Suprapubic skin (tissue), 4 donors: ENCODE data around the gene ALDH3B2. TPM values are rescaled to one million over a fixed set of nuclear protein-coding genes. Genes with fewer than 3 reads are reported as not detected.
"Not testable (repeated sequence)": the region's sequence is repeated elsewhere in the genome, so short reads cannot be mapped to it uniquely, and the experiment has no call there.

Source experiments
- DNase-seq, 2 donors: peaks; one replicate each; pipeline ENCODE4 v3.0.0-alpha.2; 2019; ENCODE audit warnings: low spot score in 2 of 2
- H3K27ac ChIP-seq: fragments of 200-600 bp; sonication (generic); one replicate; pipeline ENCODE4 v1.5.1; 2019
- H3K27me3 ChIP-seq: fragments of 200-600 bp; sonication (generic); one replicate; pipeline ENCODE4 v1.5.1; 2019
- H3K36me3 ChIP-seq: fragments of 200-600 bp; sonication (generic); one replicate; pipeline ENCODE4 v1.5.1; 2019
- H3K4me1 ChIP-seq: fragments of 200-600 bp; sonication (generic); one replicate; pipeline ENCODE4 v1.5.1; 2019
- H3K4me3 ChIP-seq: fragments of 200-600 bp; sonication (generic); one replicate; pipeline ENCODE4 v1.5.1; 2019; ENCODE audit warnings: mild to moderate bottlenecking
- H3K9me3 ChIP-seq: fragments of 200-600 bp; sonication (generic); one replicate; pipeline ENCODE4 v1.5.1; 2019
- CTCF ChIP-seq, 2 donors: fragments of 200-600 bp in 1 of 2; fragments of 450-650 bp in 1 of 2; sonication (generic) in 1 of 2; IDR thresholded peaks; one replicate each; pipeline ENCODE4 v1.5.1; 2016 to 2019; ENCODE audit warnings: antibody characterized with exemption in 2 of 2, mild to moderate bottlenecking in 1 of 2, moderate library complexity in 1 of 2
- EP300 ChIP-seq: sonication (generic); formaldehyde crosslinking; IDR thresholded peaks from one replicate; pipeline ENCODE4 v1.6.1; 2017; ENCODE audit warnings: antibody characterized with exemption
- POLR2A ChIP-seq, 2 donors: fragments of 450-650 bp; IDR thresholded peaks; one replicate each; pipeline ENCODE4 v1.6.1; 2017; ENCODE audit warnings: antibody characterized with exemption in 2 of 2, mild to moderate bottlenecking in 2 of 2, moderate library complexity in 2 of 2
- POLR2AphosphoS5 ChIP-seq, 3 donors: sonication (generic); formaldehyde crosslinking; IDR thresholded peaks; one replicate each; pipeline ENCODE4 v1.6.1; 2017; ENCODE audit warnings: antibody characterized with exemption in 3 of 3
- WGBS: methylation state at CpG from one replicate; pipeline ENCODE4 v1.1.5; 2018; 5-methylcytosine and 5-hydroxymethylcytosine counted together
- total RNA-seq, 4 donors: library from RNA; depleted of rRNA; stranded (reverse); fragments of >200 nt; gene quantifications; one replicate each; pipeline ENCODE4 v1.1.0, GENCODE V29; 2016

Gene ALDH3B2
- total RNA-seq: 100 to 1,000 TPM in 2 of 4 donors, 10 to 100 TPM in 2; 90.0 to 176 (median 105) TPM

GRCh38 chr11:67674442-67674871 is at the start of gene ALDH3B2:
Gene ALDH3B2, minus strand, starts transcription at chr11:67674623. Its CDS starts 7,688 bp downstream, at chr11:67666935.
- Histone ChIP-seq H3K36me3 (no peaks in the 10 kb centered on the region), H3K27ac (peak within 1 kb of the TSS; percentile 86), H3K9me3 (no peaks in the 10 kb centered on the region), H3K4me3 (peak within 1 kb of the TSS; percentile 41), H3K4me1 (peaks cover 22% of the 10 kb centered on the region), H3K27me3 (peaks cover 20% of the 10 kb centered on the region)
- DNase-seq: peak; percentile 81 to 86
- TF ChIP-seq POLR2A (IDR thresholded peaks at IDR 0.05) (no peak), CTCF (IDR thresholded peaks at IDR 0.05) (no peak), POLR2AphosphoS5 (IDR thresholded peaks at IDR 0.05) (peak; percentile 26 to 97 (median 97)), EP300 (no peak)
- WGBS: 49% methylated on average over 7 of the region's 8 CpGs

GRCh38 chr11:67723036-67723435 is 48.6 kb upstream of the ALDH3B2 start:
- H3K9me3 ChIP-seq, H3K4me1 ChIP-seq, H3K27me3 ChIP-seq, H3K4me3 ChIP-seq, H3K36me3 ChIP-seq, H3K27ac ChIP-seq, DNase-seq: not testable (repeated sequence)
- 82% methylated on average over 9 of the region's 9 CpGs for WGBS

- not testable (repeated sequence) for H3K4me3 ChIP-seq, DNase-seq, H3K27me3 ChIP-seq, H3K4me1 ChIP-seq, H3K36me3 ChIP-seq, H3K27ac ChIP-seq, H3K9me3 ChIP-seq
- 77% methylated on average over 7 of the region's 7 CpGs for WGBS
Observed at GRCh38 chr11:67716226-67716625, 41.8 kb upstream of the ALDH3B2 start.

GRCh38 chr11:67715801-67716200 is 41.4 kb upstream of the ALDH3B2 start:
- not testable (repeated sequence) for DNase-seq, H3K27ac ChIP-seq, H3K4me3 ChIP-seq, H3K9me3 ChIP-seq, H3K27me3 ChIP-seq, H3K4me1 ChIP-seq, H3K36me3 ChIP-seq
- WGBS: no CpG with 5 or more reads among the region's 17 CpGs

GRCh38 chr11:67713892-67714509 is 39.6 kb upstream of the ALDH3B2 start:
- not testable (repeated sequence) for H3K4me1 ChIP-seq

GRCh38 chr11:67711676-67712075 is 37.3 kb upstream of the ALDH3B2 start:
- no CpG with 5 or more reads among the region's 46 CpGs for WGBS
- not testable (repeated sequence) for H3K27me3 ChIP-seq
- peak overlapping the region; percentile 23 for H3K4me3 ChIP-seq

More at GRCh38 chr11:67713892-67714509, 39.6 kb upstream of the ALDH3B2 start:
- TF ChIP-seq CTCF (IDR thresholded peaks at IDR 0.05): peak; percentile 17 to 45
- not testable (repeated sequence) for H3K27ac ChIP-seq, DNase-seq, H3K9me3 ChIP-seq, H3K27me3 ChIP-seq, H3K4me3 ChIP-seq, H3K36me3 ChIP-seq
- WGBS: 20% methylated on average over 1 of the region's 14 CpGs

GRCh38 chr11:67711212-67711611 is 36.8 kb upstream of the ALDH3B2 start:
- not testable (repeated sequence) for H3K36me3 ChIP-seq, H3K27me3 ChIP-seq, H3K4me1 ChIP-seq, H3K27ac ChIP-seq, H3K9me3 ChIP-seq, DNase-seq
- H3K4me3 ChIP-seq: peak overlapping the region; percentile 23
- no CpG with 5 or more reads among the region's 31 CpGs for WGBS

More at GRCh38 chr11:67711676-67712075, 37.3 kb upstream of the ALDH3B2 start:
- DNase-seq, H3K4me1 ChIP-seq, H3K36me3 ChIP-seq, H3K9me3 ChIP-seq, H3K27ac ChIP-seq: not testable (repeated sequence)

GRCh38 chr11:67709806-67710205 is 35.4 kb upstream of the ALDH3B2 start:
- H3K36me3 ChIP-seq, DNase-seq, H3K4me3 ChIP-seq, H3K27ac ChIP-seq, H3K9me3 ChIP-seq, H3K27me3 ChIP-seq, H3K4me1 ChIP-seq: not testable (repeated sequence)
- WGBS: 86% methylated on average over 11 of the region's 11 CpGs
